PC-9 (cell line): ENCODE data around the gene RUNX1.

ENCODE experiments used
- EZH2 ChIP-seq: fragments of 200-600 bp; sonication (generic); IDR thresholded peaks from 2 replicates; pipeline ENCODE4 v1.8.0; 2017; ENCODE audit warnings: antibody characterized with exemption, low read depth
- TF ChIP-seq, protein P1 (sequence below): fragments of 200-600 bp; sonication (generic); conservative IDR thresholded peaks from 2 replicates; pipeline ENCODE4 v1.6.1; 2017; ENCODE audit warnings: mixed run types, antibody characterized with exemption, mild to moderate bottlenecking, moderate library complexity

GRCh38 chr21:35026153-35026500, 23.0 kb downstream of the RUNX1 start:
- TF ChIP-seq, protein P1, sequence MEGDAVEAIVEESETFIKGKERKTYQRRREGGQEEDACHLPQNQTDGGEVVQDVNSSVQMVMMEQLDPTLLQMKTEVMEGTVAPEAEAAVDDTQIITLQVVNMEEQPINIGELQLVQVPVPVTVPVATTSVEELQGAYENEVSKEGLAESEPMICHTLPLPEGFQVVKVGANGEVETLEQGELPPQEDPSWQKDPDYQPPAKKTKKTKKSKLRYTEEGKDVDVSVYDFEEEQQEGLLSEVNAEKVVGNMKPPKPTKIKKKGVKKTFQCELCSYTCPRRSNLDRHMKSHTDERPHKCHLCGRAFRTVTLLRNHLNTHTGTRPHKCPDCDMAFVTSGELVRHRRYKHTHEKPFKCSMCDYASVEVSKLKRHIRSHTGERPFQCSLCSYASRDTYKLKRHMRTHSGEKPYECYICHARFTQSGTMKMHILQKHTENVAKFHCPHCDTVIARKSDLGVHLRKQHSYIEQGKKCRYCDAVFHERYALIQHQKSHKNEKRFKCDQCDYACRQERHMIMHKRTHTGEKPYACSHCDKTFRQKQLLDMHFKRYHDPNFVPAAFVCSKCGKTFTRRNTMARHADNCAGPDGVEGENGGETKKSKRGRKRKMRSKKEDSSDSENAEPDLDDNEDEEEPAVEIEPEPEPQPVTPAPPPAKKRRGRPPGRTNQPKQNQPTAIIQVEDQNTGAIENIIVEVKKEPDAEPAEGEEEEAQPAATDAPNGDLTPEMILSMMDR: no peak
- no peak for TF ChIP-seq EZH2
